Measurements from ENCODE around the gene HSPA2.
A peak's percentile ranks its signal among the peaks of the same experiment; 100 is the strongest.

Gene HSPA2

DNA sequence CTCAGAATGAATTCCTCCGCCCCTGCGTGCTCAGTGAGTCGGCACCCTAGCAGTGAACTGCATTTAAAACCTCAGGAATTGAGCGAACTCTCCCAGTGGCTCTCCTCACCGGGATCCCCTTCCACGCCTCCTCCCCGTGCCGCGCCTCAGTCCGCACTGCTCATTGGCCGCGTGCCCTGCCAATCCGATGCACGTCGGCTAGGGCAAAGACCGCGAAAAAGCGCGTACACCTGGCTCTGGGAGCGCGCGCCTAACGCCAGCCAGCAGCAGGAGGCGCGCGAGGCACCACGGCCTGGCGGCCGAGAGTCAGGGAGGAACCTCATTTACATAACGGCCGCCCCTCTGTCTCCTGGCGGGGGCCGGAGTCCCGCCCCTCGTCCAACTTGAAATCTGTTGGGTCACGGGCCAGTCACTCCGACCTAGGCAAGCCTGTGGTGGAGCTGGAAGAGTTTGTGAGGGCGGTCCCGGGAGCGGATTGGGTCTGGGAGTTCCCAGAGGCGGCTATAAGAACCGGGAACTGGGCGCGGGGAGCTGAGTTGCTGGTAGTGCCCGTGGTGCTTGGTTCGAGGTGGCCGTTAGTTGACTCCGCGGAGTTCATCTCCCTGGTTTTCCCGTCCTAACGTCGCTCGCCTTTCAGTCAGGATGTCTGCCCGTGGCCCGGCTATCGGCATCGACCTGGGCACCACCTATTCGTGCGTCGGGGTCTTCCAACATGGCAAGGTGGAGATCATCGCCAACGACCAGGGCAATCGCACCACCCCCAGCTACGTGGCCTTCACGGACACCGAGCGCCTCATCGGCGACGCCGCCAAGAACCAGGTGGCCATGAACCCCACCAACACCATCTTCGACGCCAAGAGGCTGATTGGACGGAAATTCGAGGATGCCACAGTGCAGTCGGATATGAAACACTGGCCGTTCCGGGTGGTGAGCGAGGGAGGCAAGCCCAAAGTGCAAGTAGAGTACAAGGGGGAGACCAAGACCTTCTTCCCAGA lies at the start of gene HSPA2:
HSPA2 (plus strand) TSS at position 534 of the 995 bp plus-strand sequence; CDS start at position 643, 109 bp downstream.
- DNase-seq: peak; percentile 96 to 97

DNA sequence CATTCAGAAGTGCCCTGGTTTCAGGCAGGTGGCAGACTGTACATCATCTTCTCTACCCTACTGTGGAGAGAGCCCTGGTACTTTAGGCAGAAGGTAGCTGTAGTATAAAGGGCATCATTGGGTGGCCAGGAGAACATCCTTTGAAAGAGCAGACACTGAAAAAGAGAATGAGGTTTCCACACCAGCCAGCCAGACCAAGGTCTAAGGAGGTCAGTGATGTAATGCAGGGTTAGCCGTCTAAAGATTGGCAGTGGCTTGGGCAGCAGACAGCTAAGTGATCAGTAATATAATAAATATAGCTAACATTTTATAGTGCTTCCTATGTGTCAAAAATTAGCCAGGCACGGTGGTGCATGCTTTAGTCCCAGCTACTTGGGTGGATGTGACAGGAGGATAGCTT lies 48.9 kb upstream of the HSPA2 start:
- DNase-seq: no peak

DNA sequence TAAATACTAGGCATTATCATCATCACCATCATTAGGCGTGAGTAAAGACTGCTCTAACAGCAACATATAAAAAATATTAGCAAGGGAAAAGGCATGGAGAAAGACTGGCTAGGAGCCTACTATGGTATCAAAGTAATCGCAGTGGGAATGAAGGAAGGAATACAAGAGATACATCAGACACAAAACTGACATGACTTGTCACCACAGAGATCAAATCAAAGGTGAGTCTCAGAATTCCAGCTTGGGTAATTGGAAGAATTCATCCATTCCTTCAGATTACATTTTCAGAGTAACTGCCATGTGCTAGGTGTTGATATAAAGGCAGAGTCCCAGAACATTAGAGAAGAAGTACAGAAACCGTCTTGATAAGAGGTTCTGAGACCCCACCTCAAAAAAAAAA lies 47.1 kb upstream of the HSPA2 start:
- DNase-seq: no peak

DNA sequence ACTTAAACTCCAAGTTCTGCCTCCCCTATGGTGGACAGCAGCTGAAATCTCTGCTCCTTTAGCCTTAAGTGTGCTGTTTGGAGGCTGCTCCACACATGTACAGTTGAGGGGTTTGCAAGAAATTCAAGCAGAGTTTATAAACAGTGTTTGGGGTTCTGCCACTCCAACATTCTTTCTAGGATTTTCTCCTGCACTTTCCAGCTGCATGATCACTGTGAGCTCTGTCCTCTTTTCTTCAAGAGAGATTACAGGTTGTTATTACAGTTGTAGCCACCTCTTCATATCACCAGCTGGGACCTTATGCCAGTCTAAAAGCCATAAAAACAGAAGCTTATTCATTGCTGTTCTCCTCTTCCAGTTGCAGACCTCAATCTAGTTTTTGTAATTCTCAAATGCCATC lies 45.3 kb upstream of the HSPA2 start:
- DNase-seq: no peak

DNA sequence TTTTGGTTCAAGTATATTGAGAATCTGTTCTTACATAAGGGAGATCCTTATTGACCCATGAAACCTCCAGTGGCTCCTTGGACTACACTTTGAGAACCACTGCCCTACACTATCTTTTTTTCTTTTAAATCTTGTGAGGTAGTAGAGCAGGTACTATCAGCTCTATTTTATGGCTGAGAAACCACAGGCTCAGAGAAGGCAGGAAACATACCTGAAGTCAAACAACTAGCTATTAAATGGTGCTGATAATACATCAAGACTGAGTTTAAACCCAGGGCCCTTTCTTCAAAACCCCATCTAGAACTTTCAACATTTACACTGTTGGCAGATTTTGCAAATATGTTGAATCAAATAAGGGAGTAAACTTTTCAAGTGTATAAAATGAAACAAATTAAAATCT lies 43.8 kb upstream of the HSPA2 start:
- no peak for DNase-seq

DNA sequence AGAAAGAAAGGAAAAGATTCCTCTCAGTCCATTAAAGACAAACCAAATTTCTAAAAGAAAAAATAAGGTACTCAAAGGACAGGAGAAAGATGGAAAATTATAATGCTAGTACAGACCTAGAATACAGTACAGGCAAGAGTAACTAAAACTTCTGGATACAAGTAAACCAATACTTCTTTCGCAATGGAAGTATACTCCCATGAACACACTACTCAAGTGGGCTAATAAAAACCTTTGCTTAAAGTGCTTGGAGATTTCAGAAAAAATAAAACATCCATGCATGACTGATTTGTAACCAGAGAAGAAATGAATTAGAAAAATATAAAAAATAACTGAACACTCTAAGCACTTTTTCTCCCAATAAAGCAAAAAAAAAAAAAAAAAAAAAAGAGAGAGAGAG lies 40.5 kb upstream of the HSPA2 start:
- no peak for DNase-seq

DNA sequence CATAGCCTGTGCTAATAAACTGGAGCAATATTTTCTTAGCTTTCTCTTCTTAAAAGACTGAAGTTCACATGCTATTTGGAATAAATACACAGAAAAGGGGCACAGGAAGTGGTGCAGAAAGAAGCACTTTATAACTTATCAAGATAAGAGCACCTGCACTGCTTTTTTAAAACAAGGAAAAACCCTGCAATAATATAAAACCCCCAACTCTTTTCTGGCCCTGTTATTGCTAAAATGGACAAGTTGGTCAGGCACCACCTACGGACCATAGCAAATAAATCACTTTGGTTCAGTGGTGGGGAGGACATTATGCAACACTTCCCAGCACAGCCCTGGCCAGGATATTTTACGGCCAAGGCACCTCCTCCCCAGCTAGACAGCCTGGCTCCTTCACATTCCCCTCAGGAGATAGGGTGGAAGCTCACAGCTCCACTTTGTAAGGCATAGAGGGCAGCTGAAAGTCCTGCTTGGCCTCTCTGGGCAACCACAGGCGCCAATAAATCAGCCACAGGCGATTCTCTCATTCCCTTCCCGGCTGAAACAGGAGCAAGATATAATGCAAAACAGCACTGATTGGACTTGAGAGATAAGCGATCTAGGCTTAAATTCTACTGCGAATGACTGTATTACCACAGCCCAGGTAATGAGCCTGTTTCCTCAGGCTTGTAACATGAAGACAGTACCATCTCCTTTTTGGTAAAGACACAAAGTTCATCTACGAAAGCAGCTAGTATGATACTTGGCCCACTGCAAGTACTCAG lies 39.0 kb upstream of the HSPA2 start:
- peak in 1 of 2 donors; percentile 53 for DNase-seq

DNA sequence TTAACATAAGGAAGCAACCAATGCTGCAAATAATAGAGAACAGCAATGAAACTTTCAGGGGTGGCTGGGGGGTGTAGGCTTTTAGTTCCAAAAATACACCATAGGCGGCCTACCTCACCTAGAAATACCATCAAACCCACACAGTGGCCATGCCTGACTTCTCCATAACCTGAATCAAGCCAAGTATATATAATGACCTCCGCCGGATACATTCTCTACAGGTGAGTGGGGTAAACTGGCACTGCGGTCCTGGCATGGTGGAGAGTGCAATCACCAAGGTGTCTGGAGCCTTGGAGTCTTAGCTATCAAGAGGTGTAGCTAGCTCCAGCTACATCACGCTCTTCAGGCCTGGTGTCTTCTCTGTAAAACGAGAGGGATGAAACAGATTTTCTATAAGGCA lies 38.1 kb upstream of the HSPA2 start:
- peak; percentile 17 to 40 for DNase-seq

DNA sequence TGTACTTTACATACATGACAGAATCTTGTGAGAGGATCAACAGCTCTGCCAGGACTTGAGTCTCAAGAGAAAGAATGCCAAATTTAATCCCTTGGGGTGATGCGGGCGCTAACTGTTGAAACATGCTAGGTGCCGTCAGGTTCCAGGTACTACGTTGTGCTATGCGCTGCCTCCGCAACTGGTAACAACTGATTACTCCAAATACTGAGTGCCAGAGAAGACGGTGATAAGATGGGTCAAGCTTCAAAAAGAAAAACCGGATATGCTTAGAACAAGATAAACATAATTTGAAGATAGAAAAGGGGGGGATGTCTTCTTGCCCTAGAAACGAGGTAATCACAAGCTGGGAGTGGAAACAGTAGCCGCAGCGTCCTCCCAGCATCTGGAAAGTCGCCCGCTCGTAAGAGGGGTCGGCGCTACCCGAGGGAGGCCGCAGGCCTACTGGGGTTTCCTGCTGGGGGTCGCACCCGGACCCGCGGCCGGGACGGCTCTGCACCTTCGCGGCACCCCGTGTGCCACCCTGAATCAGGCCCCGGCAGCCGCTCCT lies 37.6 kb upstream of the HSPA2 start:
- DNase-seq: peak; percentile 20 to 51

DNA sequence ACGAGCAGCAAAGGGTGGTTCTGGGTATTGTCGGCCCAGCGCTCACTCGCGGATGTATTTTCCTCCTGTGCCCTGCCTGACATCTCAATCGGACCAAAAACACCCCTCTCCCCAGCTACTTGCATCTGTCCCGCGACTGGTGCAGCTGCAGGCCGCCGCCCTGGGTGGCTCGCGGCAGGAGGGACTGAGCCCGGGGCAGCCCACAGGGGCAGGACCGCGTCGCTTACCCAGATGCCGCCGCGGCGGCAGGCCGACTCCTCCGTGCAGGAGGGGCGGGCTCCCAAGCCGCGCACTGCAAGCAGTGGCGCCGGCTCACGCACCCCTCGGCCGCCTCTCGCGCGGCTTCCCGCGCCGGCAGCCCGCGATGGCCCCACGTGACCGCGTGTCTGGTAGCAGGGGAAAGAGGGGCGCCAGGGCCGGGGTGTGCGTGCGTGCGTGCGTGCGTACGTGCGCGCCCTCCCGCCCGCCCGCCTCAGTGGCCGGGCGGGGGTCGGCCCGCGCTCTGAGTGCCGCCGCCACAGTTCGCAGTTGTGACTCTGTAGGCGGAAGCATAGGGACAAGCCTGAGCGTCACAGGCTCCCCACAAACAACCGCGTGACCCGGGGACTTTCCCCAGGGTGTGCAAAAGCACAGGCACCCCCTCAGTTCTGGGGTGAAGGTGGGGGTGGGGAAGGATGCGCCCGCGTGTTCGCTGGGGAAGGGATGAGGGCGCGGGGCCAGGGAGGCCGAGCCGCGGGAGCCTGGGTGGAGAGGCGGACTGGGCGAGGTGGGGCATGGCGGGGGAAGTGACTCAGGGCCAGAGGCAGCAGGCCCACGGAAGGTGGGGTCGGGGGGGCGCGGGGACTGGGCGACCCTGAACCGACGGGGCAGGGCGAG lies 36.9 kb upstream of the HSPA2 start, which contains the start of gene ZBTB25:
ZBTB25 (minus strand) TSS at position 405 of the 876 bp plus-strand sequence. CDS start 13,305 bp downstream, outside the sequence.
- DNase-seq: peak; percentile 98

DNA sequence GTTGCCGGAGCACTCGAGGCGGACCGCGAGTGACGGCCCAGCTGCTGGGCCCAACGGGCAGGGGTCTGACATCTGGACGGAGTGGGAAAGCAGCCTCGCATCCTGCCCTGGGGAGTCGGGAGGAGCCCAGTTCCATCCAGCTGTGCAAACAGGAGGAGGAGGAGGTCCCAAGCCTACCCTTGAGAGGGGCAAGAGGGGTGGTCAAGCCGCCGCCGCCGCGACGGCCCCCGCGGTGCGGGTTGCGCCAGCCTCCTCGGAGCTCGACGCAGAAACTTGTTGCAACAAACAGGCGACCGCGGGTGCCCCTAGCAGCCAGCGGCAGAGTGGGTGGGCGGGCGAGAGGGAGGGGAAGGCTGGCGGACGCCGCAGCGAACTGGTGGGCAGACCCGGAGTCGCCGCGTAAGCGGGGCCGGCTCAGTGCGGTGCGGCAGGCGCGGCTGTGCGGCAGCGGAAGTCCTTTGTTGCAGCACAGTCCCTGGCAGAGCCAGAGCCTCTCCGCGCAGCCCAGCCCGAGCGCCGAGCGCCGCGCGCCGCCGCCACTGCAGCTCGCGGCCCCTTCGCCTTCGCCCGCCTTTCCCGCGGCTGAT lies 36.1 kb upstream of the HSPA2 start, which contains the start of gene ZBTB1:
ZBTB1 (plus strand) TSS at position 461 of the 587 bp plus-strand sequence. CDS start 16,735 bp downstream, outside the sequence.
- peak; percentile 87 to 91 for DNase-seq

DNA sequence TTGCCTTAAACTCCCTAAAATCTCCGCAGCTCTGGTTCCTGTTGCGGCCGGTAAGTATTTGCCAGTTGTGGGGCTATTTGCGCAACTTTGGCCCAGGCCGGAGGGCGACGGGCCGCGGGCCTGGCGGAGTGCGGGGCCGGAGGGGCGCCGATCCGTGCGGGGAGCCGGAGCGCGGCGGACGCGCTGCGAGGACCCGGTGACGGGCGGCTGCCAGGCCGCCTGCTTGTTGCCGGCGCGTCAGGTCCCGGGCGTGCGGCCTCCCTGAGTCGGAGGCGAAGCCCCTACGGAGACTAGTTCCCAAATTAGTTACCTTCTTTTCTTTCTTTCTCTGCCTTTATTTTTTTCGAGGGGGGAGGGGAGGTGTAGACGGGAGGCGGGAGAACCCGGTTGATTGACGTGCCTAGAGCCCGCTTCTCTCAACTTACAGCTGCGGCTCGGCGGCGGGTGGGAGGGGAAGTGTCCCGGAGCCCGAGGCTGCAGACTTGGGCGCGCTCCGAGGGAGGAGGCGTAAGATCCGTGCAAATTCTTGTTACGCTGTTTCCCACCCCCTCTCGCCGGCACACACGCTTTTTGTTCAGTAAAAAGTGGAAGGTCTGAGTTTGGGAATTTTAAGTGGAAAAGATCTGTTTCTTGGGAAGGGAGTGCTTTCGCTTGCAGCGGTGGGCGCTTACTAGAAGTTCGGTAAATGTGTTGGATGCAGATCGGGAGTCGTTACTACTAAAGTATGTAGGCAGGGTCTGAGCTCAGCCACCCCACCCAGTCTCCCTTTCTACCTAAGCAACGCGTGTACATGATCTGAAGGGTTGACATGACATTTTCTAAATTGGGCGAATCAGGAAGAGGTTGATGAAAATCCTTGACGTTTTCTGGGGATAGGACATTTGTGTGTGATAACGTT lies 35.4 kb upstream of the HSPA2 start:
- peak; percentile 87 to 88 for DNase-seq

DNA sequence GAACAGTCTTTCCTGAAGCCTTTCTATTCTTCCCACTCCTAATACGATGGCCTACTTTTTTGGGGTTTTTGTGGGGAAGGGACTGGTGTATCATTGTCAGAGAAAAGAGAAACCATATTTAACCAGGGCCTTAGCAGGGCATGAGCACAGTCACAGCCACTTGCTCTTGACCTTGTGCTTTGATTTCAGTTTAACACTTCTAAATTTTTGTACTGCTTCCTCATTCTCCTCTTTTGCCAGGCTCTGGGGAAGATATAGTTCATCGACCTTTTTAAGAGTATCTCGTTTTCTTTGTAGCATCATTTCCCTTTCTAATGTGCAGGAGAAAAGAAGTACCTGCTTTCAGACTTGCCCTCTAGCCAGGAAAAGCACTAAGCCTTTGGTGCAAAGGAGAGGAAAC lies 33.8 kb upstream of the HSPA2 start:
- peak in 1 of 2 donors; percentile 30 for DNase-seq

DNA sequence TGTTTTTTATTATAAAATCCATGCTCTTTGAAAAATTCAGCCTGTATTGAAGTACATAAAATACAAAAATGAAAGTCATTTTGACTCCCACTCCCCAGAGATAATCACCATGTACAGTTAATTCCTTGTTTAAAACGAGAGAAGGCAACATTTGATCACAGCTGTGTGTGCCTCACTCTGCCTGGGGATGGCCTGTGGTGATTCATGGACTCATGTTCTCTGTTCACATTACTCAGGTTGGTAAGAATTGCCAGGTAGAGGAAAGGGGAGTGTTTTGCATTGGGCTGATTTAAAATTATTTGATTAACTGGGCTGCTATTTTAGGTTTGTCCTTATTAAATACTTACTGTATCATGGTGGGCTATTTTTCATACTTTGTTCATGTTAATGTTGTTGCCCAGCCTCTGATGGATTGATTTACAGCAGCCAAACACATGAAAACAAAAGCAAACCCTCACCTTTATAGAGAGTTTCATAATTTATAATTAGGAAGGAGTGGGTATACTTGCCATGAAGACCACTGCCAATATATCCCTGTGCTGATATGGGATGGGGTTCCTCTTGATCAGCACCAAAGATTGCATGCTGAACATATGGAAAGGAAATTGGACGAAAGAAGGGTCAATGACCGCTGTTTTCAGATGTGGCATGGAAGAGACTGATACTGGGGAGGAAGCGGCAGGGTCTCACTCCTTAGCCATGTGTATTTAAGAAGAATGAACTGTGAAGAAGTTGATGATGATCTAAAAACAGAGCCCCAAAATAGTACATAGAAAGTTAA lies 33.0 kb upstream of the HSPA2 start:
- no peak for DNase-seq

DNA sequence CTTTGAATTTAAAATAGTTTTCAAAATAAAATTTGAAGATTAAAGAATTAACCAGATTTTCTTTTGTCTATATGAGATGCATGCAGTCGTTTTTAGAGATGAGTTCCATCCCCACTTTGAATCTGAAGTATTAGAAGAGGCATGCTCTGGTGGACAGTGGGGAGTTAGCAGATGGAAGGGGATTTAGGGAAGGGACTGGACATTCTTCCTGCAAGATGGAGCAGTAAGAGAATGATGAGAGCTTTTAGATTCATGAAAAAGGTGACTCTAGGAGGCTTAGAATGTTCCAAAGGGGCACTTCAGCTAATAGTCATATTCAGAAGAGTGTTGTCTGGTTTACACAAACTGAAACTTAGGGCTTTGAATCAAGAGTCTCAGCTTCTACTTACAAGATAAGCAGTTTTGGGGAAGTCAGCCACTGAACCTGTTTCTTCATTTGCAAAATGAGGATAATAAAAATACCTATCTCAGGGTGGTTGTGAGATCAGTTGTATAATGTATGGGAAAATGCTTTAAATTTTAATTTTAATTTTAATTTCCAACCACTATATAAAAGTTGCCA lies 32.2 kb upstream of the HSPA2 start:
- DNase-seq: no peak

DNA sequence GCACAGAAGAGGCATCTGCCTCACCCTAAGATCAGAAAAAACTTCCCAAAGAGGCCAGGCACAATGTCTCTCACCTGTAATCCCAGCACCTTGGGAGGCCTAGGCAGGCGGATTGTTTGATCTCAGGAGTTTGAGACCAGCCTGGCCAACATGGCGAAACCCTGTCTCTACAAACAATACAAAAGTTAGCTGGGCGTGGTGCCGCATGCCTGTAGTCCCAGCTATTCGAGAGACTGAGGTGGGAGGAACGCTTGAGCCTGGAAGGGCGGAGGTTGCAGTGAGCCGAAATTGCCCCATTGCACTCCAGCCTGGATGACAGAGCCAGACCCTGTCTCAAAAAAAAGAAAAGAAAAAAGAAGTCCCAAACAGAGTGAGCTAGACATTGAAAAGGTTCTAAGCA lies 31.5 kb upstream of the HSPA2 start:
- DNase-seq: no peak

DNA sequence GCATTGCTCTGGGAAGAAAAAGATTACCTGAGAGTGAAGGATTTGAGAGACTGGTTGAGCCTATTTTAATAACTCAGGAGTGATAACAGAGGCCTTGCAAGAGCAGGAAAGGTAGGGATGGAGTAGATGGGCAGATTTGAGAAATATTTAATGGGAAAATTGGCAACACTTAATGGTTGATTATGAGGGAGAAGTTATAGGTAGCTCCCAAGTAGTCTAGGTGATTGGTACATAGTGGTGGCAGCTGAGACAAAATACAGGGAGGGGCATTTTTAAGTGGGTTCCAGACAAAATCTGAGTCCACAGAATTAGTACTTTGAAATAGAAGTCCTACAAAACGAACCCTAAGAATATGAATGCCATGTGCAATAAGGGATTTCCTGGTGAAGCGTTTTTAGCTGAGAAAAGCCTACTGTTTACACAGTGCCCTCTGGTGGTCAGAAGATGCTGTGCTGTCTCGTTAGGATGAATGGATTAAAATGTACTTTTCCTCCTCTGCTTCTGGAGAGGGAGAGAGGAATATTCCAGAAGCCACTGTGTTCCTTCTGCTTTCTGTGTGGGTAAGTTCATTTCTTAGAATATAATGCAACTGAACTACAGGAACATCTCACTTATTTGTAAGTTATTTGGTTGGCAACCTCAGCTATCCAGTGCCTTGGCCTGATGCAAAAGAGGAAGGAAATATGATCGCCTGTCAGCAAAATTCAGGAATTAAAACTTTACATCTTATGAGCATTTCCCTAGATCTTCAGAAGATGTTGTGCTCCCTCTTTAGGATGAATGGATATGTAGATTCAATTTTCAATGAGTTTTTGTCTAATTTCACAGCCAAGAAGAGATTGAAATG lies 29.5 kb upstream of the HSPA2 start:
- peak; percentile 60 to 77 for DNase-seq

DNA sequence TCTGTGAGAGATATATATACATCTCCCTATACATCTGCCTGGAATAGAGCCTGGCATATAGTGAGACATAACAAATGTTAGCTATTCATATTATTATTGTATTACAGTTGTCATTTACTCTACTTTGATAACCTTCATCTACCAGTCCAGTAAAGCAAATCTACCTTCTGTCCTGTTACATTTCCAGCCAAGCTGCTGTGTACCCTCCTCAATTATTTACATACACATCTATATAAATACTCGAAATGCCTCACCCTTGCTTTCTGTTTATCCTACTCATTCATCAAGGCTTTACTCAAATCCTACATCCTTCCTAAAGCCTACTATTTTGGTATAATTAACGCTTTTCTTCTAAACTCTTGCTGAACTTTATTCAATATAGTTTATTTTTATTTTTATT lies 27.3 kb upstream of the HSPA2 start:
- DNase-seq: no peak
